Stimulated activated CD8-positive, alpha-beta memory T cell treated with anti-CD3 and anti-CD28 coated beads, Interleukin-15, amount 100 ng/mL, for 24 hours (primary cell): ENCODE results near the gene RBAK.
"Not testable (repeated sequence)": the region's sequence is repeated elsewhere in the genome, so short reads cannot be mapped to it uniquely, and the experiment has no call there.

Experiments used
- DNase-seq: peaks from one replicate; pipeline ENCODE4 v3.0.0-alpha.2; 2020; ENCODE audit warnings: low read depth

RBAK gene

DNA sequence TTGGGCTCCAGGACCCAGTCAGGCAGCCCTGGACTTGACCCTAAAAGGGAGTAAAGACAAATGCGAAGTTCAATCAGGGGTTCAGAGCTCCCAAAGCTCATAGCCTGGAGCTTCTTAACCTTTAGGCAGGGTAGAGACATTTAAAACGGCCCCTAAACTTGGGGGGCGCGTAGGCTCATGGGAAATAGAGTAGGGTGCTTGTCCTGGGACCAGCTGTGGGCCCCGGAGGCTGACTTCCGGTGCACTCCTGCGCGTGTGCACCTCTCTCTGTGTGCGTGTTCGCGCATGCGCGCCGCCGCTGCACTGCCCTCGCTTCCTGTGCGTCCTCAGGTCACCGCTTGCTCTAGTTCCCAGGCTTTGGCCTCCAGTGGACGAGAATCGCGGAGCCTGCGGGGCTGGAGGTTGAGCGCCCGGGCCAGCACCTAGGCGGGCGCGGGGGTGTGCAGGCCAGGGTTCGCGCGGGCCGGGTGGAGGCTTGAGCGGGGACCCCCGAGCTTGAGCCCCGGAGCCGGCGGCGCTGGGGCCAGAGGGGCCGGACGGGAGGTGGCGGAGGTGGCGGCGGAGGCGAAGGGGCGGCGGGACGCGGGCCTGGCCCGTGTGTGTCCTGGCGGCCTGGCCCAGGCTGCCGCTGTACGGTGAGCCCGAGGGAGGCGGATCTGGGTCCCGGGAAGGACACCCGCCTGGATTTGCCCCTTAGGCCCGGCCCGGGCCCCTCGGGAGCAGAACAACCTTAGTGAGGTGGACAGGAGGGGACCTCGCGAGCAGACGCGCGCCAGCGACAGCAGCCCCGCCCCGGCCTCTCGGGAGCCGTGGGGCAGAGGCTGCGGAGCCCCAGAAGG is at the start of gene RBAK:
Gene RBAK (plus strand): TSS at position 303 of the 839 bp plus-strand sequence. CDS start 2,217 bp downstream, outside the sequence.
- peak; percentile 81 for DNase-seq

- no peak for DNase-seq
Observed at GRCh38 chr7:4996696-4997222, 48.9 kb upstream of the RBAK start.

GRCh38 chr7:4998244-4998643 is 47.4 kb upstream of the RBAK start:
- DNase-seq = no peak

- DNase-seq = no peak
Observed at GRCh38 chr7:4998910-4999309, 46.8 kb upstream of the RBAK start.

GRCh38 chr7:4999369-4999950 is 46.2 kb upstream of the RBAK start:
- no peak for DNase-seq

DNA sequence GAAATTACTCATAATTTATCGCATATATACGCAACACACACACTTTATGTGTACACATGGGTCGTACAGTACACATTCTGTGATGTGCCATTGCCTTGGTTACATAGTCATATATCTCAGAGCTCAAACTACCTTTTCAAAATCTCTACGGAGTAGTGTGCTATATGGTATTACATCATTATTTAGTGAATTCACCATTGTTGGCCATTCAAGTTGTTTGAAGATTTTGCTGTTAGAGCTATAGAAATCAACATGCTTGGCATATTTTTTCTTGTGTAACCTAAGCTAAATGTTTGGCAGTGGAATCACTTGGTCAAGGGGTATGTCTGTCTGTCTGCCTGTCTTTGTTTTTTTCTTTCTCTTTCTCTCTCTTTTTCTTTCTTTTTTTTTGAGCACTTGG is 44.7 kb upstream of the RBAK start:
- no peak for DNase-seq

DNA sequence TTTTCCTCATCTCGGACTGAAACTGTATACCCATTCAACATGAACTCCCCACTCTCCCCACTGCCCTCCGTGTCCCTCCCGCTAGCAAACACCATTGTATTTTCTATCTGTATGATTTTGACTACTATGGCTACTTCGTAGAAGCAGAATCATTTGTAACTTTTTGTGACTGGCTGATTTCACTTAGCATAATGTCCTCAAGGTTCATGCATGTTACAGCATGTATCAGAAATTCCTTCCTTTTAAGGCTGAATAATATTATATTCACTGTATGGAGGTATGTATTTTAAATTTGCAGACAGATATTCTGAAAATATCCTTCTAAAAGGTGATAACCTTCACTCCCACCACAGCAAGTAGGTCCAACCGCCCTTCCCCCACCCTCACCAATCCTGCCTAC is 43.7 kb upstream of the RBAK start:
- no peak for DNase-seq

- DNase-seq = no peak
Observed at GRCh38 chr7:5005066-5005465, 40.6 kb upstream of the RBAK start.

GRCh38 chr7:5012985-5013384 is 32.7 kb upstream of the RBAK start:
- DNase-seq = no peak

DNA sequence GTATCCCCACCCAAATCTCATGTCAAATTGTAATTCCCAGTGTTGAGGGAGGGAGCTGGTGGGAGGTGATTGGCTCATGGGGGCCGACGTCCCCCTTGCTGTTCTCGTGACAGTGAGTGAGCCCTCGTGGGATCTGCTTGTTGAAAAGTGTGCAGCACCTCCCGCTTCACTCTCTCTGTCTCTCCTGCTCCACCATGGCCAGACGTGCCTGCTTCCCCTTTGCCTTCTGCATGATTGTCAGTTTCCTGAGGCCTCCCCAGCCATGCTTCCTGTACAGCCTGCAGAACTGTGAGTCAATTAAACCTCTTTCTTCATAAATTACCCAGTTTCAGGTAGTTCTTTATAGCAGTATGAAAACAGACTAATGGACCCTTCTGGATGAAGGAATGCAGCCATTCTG is 29.7 kb upstream of the RBAK start:
- not testable (repeated sequence) for DNase-seq

- DNase-seq = not testable (repeated sequence)
Observed at GRCh38 chr7:5017626-5018025, 28.0 kb upstream of the RBAK start.

DNA sequence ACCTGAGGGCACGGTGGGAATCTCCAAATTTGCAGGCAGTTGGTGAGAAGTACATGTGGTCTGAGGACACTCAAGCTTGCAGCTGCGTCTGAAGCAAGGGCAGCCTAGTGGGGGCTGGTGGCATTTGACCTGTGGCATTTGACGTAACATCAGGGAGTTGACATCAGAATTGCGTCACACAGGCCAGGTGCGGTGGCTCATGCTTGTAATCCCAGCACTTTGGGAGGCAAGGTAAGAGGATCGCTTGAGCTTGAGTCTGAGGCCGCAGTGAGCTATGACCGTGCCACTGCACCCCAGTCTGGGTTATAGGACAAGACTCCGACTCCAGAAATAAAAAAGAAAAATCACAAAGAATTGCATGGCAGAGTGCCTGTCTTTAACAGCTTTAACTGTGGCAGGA is 25.6 kb upstream of the RBAK start:
- no peak for DNase-seq

GRCh38 chr7:5020976-5021550 is 24.6 kb upstream of the RBAK start:
- DNase-seq = not testable (repeated sequence)

GRCh38 chr7:5023626-5024025 is 22.0 kb upstream of the RBAK start:
- not testable (repeated sequence) for DNase-seq

DNA sequence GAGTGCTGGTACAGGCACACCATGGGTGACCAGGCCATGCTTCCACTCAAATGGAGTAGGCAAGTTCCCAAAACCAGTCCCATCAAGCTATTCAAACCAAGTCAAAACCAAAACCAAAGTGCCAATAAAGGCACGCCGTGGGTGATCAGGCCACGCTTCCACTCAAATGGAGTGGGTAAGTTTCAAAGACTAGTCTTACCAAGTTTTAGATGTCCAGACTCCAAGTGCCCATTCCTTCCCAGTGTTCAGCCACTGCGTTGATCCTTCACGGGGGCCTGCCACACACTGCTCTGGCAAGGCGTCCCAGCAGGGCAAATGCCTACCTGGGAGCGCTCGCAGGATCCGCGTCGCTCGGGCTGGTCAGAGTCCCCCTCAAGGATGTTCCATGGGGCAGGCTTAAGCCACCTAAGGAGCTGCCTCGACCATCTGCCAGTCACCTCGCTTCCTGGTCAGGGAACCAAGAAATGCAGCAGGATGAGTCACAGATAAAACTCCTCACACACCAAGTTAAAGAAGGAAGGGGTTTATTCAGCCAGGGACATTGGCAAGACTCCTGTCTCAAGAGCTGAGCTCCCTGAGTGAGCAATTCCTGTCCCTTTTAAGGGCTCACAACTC is 17.8 kb upstream of the RBAK start:
- not testable (repeated sequence) for DNase-seq

DNA sequence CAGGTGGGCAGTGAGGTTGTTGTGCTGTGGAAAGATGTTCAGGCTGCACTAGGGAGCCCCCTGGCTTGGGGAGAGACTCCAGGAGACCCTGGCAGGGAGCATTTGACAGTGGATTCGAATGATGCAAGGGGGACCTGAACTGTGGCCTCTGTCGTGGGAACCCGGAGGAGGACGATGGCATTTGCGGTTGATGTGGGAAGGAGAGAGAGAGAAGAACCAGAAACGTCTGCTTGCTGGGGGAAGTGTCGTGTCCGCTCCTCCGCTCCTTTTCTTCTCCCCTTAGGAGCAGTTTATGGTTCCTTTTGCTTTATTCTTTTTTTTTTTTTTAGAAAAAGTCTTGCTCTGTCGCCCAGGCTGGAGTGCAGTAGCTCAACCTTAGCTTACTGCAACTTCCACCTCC is 12.5 kb upstream of the RBAK start:
- not testable (repeated sequence) for DNase-seq

- DNase-seq = no peak
Observed at GRCh38 chr7:5035276-5035675, 10.4 kb upstream of the RBAK start.

DNA sequence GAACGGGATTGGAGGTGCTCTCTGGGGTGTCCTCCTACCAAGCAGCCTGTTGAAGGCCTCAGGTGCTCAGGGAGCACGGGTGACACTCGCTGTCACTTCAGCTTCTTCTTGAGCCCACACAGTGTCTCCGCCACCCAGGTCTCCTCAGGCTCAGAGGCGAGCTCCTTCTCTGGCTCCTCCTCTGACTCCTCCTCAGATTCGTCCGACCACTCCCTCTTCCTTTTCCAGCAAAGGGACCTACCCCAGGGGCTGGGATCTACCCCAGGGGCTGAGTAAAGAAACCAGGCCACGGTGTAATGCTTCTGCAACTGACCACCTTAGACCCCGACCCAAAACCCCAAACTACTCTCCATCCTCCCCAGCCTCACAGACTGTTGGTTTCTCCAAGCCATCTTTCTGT is 9.2 kb upstream of the RBAK start:
- DNase-seq = no peak

DNA sequence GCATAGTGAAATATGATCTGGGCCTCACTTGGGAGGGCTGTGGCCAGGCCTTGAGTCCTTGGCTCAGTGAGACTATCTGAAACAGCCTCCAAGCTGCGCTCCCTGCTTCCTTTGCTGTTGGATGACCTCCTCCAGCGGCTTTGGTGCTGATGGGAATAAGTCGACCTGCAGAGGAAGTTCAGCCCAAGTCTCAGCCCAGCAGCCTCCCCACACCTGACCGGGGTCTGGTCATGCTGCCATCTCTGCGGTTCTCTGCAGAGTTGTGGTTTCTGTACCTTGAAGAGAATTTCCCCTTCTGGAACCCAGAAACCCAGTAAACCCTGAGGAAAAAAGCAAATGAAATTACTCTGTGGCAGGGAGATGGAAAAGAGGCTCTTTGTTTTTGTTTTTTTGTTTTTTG is 4.6 kb upstream of the RBAK start:
- DNase-seq = no peak

DNA sequence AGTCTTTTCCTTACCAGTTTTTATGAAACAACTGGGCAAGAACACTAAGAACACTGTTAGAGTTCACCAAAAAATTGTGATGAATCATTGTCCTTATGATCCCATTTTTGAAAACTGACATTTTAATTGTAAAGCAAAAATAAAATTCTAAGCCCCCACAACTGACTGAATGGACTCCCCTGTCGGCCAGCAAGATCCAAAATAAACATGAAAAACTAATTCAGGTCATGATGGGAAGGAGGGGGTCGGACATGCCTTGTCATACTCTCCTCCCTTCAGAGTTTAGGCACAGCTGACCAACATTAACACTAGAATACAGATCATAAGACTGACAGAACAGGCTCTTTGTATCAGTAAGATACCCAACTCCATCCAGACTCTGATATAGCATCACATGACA is 2.0 kb upstream of the RBAK start:
- DNase-seq = no peak

- DNase-seq = not testable (repeated sequence)
Observed at GRCh38 chr7:5046397-5046732, 705 bp downstream of the RBAK start.

DNA sequence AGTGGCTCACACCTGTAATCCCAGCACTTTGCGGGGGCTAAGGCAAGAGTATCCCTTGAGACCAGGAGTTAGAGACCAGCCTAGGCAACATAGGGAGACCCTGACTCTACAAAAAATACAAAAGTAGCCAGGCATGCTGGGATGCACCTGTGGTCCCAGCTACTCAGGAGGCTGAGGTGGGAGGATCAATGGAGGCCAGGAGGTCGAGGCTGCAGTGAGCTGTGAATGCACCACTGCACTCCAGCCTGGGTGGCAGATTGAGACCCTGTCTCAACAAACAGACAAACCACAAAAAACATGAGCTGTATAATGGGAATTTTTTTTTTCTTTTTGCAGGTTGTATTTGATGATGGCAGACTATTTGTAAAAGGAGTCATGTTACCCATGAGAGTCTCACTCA is 1.5 kb downstream of the RBAK start:
- DNase-seq = not testable (repeated sequence)

- no peak for DNase-seq
Observed at GRCh38 chr7:5050676-5051075, 5.0 kb downstream of the RBAK start.
